ENCODE data around the gene TRIM7. TPM values are rescaled to one million over a fixed set of nuclear protein-coding genes. Genes with fewer than 3 reads are reported as not detected.

The TRIM7 gene
- total RNA-seq, 2 donors from 2014 or later, result not detected

DNA sequence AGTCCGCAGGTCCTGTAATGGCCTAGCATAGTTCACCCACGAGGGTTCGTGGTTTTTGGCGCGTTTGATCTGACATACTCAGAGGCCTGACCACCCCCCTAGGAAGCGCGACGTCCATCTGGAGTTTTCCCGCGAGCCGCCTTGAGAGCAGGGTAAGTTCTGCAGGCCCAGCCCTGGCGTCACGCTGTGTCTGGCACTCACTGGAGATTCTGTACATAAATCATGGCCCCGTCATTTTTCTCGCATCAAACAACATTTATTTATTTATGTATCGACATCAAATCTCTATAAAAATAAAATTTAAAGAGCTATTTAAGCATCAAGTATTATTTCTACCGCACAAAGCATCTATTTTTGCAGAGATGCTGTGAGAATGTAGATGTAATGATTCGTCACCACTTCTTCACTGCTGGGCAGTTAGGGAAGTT, 17.6 kb upstream of the TRIM7 start:
- H3K4me3 ChIP-seq (ENCODE audit: low read length), result peak overlapping the region; percentile 93
- no peaks in the 10 kb centered on the region for H3K9me3 Mint-ChIP-seq
- H3K4me3 Mint-ChIP-seq, result peak overlapping the region; percentile 92
- 0% methylated on average over 11 to 18 of the region's 18 CpGs for WGBS, 2 experiments (ENCODE audit: insufficient coverage in 1 of 2, insufficient read length in 1 of 2)
- peaks cover 2% of the 10 kb centered on the region for H3K4me1 ChIP-seq (ENCODE audit: control insufficient read depth, insufficient read depth, low read length)
- TF ChIP-seq CTCF (conservative IDR thresholded peaks at IDR 0.05), result peak; percentile 39
- H3K27me3 ChIP-seq (ENCODE audit: control insufficient read depth, insufficient read depth, low read length, poor library complexity, severe bottlenecking), result no peaks in the 10 kb centered on the region
- peak overlapping the region; percentile 92 for H3K27ac ChIP-seq (ENCODE audit: low read depth, low read length)
- H3K9me3 ChIP-seq (ENCODE audit: control insufficient read depth, low read length), result no peaks in the 10 kb centered on the region
- H3K27ac Mint-ChIP-seq, result peak overlapping the region; percentile 95
- DNase-seq, result no peak
- peaks cover 12% of the 10 kb centered on the region for H3K27me3 Mint-ChIP-seq (ENCODE audit: insufficient read depth)
- H3K9ac ChIP-seq (ENCODE audit: extremely low read depth, low read length, poor library complexity, severe bottlenecking), result peak overlapping the region; percentile 50
- peaks cover 6% of the 10 kb centered on the region for H3K4me1 Mint-ChIP-seq
- peaks cover 9% of the 10 kb centered on the region for H3K36me3 Mint-ChIP-seq (ENCODE audit: low read depth)
- H3K36me3 ChIP-seq (ENCODE audit: control insufficient read depth, insufficient read depth, low read length), result peaks cover 13% of the 10 kb centered on the region

DNA sequence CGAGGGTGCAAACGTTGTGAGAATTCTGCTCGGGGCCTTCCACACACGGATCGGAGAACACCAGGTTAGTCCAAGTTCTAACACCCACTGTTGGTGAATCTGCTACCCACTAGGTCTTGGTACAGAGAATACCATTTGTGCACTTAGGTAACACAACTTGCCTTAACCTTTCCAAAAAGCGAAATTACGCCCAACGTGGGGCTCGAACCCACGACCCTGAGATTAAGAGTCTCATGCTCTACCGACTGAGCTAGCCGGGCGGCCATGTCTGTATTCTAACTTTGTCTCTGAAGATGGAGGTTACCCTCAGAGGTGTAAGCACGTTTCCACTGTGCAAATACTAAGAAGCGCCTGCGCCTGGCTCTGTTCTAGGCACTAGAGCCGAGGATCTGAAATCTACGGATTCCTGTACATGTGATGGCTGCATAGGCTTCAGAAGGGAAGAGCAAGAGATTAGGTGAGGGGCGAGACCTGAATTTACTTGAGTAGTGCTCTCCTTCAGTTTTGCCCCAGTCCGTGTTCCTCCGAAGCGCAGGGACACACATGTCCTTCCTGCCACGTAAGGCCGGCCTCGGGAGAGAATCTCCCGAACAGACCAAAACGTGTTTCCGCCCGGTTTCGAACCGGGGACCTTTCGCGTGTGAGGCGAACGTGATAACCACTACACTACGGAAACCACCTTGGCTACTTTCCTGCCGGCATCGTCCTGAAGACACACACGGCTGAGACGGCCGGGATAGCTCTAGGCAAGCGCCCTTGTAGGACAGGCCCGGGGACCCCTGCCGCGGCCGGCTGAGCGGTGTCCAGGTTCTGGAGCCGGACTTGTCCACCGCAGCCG, 17.0 kb upstream of the TRIM7 start:
- 3 to 5% methylated on average over 31 to 50 of the region's 50 CpGs for WGBS, 2 experiments (ENCODE audit: insufficient coverage in 1 of 2, insufficient read length in 1 of 2)
- no peak for TF ChIP-seq CTCF (conservative IDR thresholded peaks at IDR 0.05)
- H3K36me3 ChIP-seq (ENCODE audit: control insufficient read depth, insufficient read depth, low read length), result peaks cover 9% of the 10 kb centered on the region

GRCh38 chr5:181221105-181221791, 16.3 kb upstream of the TRIM7 start:
- 66 to 73% methylated on average over 15 to 27 of the region's 27 CpGs for WGBS, 2 experiments (ENCODE audit: insufficient coverage in 1 of 2, insufficient read length in 1 of 2)
- Mint-ChIP-seq H3K27me3 (ENCODE audit: insufficient read depth) (peaks cover 21% of the 10 kb centered on the region), H3K9me3 (no peaks in the 10 kb centered on the region), H3K27ac (peak overlapping the region; percentile 95), H3K4me1 (peaks cover 6% of the 10 kb centered on the region), H3K4me3 (peak overlapping the region; percentile 92), H3K36me3 (ENCODE audit: low read depth) (peaks cover 4% of the 10 kb centered on the region)
- Histone ChIP-seq H3K27me3 (ENCODE audit: control insufficient read depth, insufficient read depth, low read length, poor library complexity, severe bottlenecking) (peaks cover 6% of the 10 kb centered on the region), H3K9ac (ENCODE audit: extremely low read depth, low read length, poor library complexity, severe bottlenecking) (no peak overlapping the region), H3K36me3 (ENCODE audit: control insufficient read depth, insufficient read depth, low read length) (peaks cover 1% of the 10 kb centered on the region), H3K4me3 (ENCODE audit: low read length) (peak overlapping the region; percentile 93), H3K27ac (ENCODE audit: low read depth, low read length) (no peak overlapping the region), H3K4me1 (ENCODE audit: control insufficient read depth, insufficient read depth, low read length) (peaks cover 2% of the 10 kb centered on the region), H3K9me3 (ENCODE audit: control insufficient read depth, low read length) (no peaks in the 10 kb centered on the region)
- no peak for TF ChIP-seq CTCF (conservative IDR thresholded peaks at IDR 0.05)
- no peak for DNase-seq

More for the DNA sequence above, 17.0 kb upstream of the TRIM7 start:
- Histone ChIP-seq H3K27me3 (ENCODE audit: control insufficient read depth, insufficient read depth, low read length, poor library complexity, severe bottlenecking) (no peaks in the 10 kb centered on the region), H3K9ac (ENCODE audit: extremely low read depth, low read length, poor library complexity, severe bottlenecking) (peak overlapping the region; percentile 51), H3K4me3 (ENCODE audit: low read length) (peak overlapping the region; percentile 93), H3K27ac (ENCODE audit: low read depth, low read length) (peak overlapping the region; percentile 48), H3K4me1 (ENCODE audit: control insufficient read depth, insufficient read depth, low read length) (peaks cover 2% of the 10 kb centered on the region), H3K9me3 (ENCODE audit: control insufficient read depth, low read length) (no peaks in the 10 kb centered on the region)
- Mint-ChIP-seq H3K4me1 (peaks cover 6% of the 10 kb centered on the region), H3K9me3 (no peaks in the 10 kb centered on the region), H3K27me3 (ENCODE audit: insufficient read depth) (peaks cover 16% of the 10 kb centered on the region), H3K36me3 (ENCODE audit: low read depth) (peaks cover 5% of the 10 kb centered on the region), H3K4me3 (peak overlapping the region; percentile 92), H3K27ac (peak overlapping the region; percentile 95)
- peak; percentile 100 for DNase-seq
